Tibial nerve (tissue), 4 donors: ENCODE data around the gene DAP3.
"Not testable (repeated sequence)": the region's sequence is repeated elsewhere in the genome, so short reads cannot be mapped to it uniquely, and the experiment has no call there.

ENCODE experiments used
- CTCF ChIP-seq, 5 experiments: fragments of 200-600 bp in 3 of 5; fragments of 450-650 bp in 2 of 5; sonication (generic) in 3 of 5; IDR thresholded peaks; one replicate each; pipeline ENCODE4 v1.5.1; 2016 to 2019; ENCODE audit warnings: antibody characterized with exemption in 5 of 5, mild to moderate bottlenecking in 3 of 5, moderate library complexity in 2 of 5
- EP300 ChIP-seq, 2 donors: sonication (generic); formaldehyde crosslinking; IDR thresholded peaks; one replicate each; pipeline ENCODE4 v1.6.1; 2017; ENCODE audit warnings: antibody characterized with exemption in 2 of 2, mild to moderate bottlenecking in 1 of 2
- POLR2A ChIP-seq, 2 donors: fragments of 450-650 bp; IDR thresholded peaks; one replicate each; pipeline ENCODE4 v1.6.1; 2017; ENCODE audit warnings: antibody characterized with exemption in 2 of 2, mild to moderate bottlenecking in 2 of 2, moderate library complexity in 2 of 2

GRCh38 chr1:155759017-155759416 is 70.1 kb downstream of the DAP3 start:
- not testable (repeated sequence) for TF ChIP-seq CTCF, POLR2A, EP300 (IDR thresholded peaks at IDR 0.05)
